H9 (cell line): Measurements from ENCODE around the gene LRRTM2. TPM values are rescaled to one million over a fixed set of nuclear protein-coding genes. Genes with fewer than 3 reads are reported as not detected.

ENCODE experiments used
- DNase-seq: peaks from one replicate; pipeline ENCODE4 v3.0.0-alpha.2; 2017
- H2AFZ ChIP-seq: one replicate; pipeline ENCODE4 v1.6.1; 2013; ENCODE audit warnings: mild to moderate bottlenecking, low read length, control low read depth, moderate library complexity
- H2AK5ac ChIP-seq: 2 replicates; pipeline ENCODE4 v1.6.1; 2013; ENCODE audit warnings: low read length, control low read depth, mixed read lengths; ENCODE audit not compliant: insufficient read length
- H2BK120ac ChIP-seq: one replicate; pipeline ENCODE4 v1.6.1; 2013; ENCODE audit warnings: low read depth, mild to moderate bottlenecking, low read length, control low read depth, inconsistent platforms; ENCODE audit not compliant: poor library complexity, severe bottlenecking
- H2BK12ac ChIP-seq: 2 replicates; pipeline ENCODE4 v1.6.1; 2013; ENCODE audit warnings: low read length, control low read depth, mixed read lengths, low read depth; ENCODE audit not compliant: insufficient read length
- H2BK15ac ChIP-seq: 2 replicates; pipeline ENCODE4 v1.6.1; 2013; ENCODE audit warnings: low read depth, low read length, control low read depth
- H2BK20ac ChIP-seq: one replicate; pipeline ENCODE4 v1.6.1; 2013; ENCODE audit warnings: low read depth, mild to moderate bottlenecking, low read length, control low read depth, inconsistent platforms; ENCODE audit not compliant: poor library complexity, severe bottlenecking
- H2BK5ac ChIP-seq: 2 replicates; pipeline ENCODE4 v1.6.1; 2013; ENCODE audit warnings: low read length, control low read depth, mixed read lengths; ENCODE audit not compliant: insufficient read length
- H3K14ac ChIP-seq: 2 replicates; pipeline ENCODE4 v1.6.1; 2013; ENCODE audit warnings: low read length, control low read depth; ENCODE audit not compliant: insufficient read depth
- H3K18ac ChIP-seq: 2 replicates; pipeline ENCODE4 v1.6.1; 2013; ENCODE audit warnings: low read depth, mild to moderate bottlenecking, mixed read lengths, low read length, control low read depth; ENCODE audit not compliant: insufficient read length
- H3K23ac ChIP-seq: 2 replicates; pipeline ENCODE4 v1.6.1; 2013; ENCODE audit warnings: low read length, control low read depth, mixed read lengths, low read depth; ENCODE audit not compliant: insufficient read length
- H3K23me2 ChIP-seq: 2 replicates; pipeline ENCODE4 v1.6.1; 2013; ENCODE audit warnings: low read depth, mild to moderate bottlenecking, mixed read lengths, low read length, control low read depth; ENCODE audit not compliant: insufficient read length, poor library complexity, severe bottlenecking
- H3K27ac ChIP-seq: 2 replicates; pipeline ENCODE4 v1.5.1; 2013; ENCODE audit warnings: low read length, control low read depth, mixed read lengths, low read depth; ENCODE audit not compliant: insufficient read length
- H3K27me3 ChIP-seq: 2 replicates; pipeline ENCODE4 v1.6.1; 2013; ENCODE audit warnings: low read length, control low read depth, inconsistent platforms; ENCODE audit not compliant: insufficient read depth
- H3K4ac ChIP-seq: 2 replicates; pipeline ENCODE4 v1.6.1; 2013; ENCODE audit warnings: low read depth, mild to moderate bottlenecking, control low read depth, inconsistent platforms, low read length, moderate library complexity
- H3K4me1 ChIP-seq: 2 replicates; pipeline ENCODE4 v1.6.1; 2013; ENCODE audit warnings: low read length, control low read depth, inconsistent platforms; ENCODE audit not compliant: insufficient read depth
- H3K4me2 ChIP-seq: 2 replicates; pipeline ENCODE4 v1.6.1; 2013; ENCODE audit warnings: low read length, control low read depth, mixed read lengths; ENCODE audit not compliant: insufficient read length, insufficient read depth
- H3K56ac ChIP-seq: 2 replicates; pipeline ENCODE4 v1.6.1; 2013; ENCODE audit warnings: low read depth, mild to moderate bottlenecking, mixed read lengths, low read length, control low read depth; ENCODE audit not compliant: insufficient read length
- H3K79me1 ChIP-seq: 2 replicates; pipeline ENCODE4 v1.6.1; 2013; ENCODE audit warnings: low read depth, mild to moderate bottlenecking, moderate library complexity, low read length, control low read depth, inconsistent platforms; ENCODE audit not compliant: insufficient read depth, poor library complexity, severe bottlenecking
- H3K79me2 ChIP-seq: 2 replicates; pipeline ENCODE4 v1.6.1; 2013; ENCODE audit warnings: low read length, control low read depth, inconsistent platforms; ENCODE audit not compliant: insufficient read depth
- H3K9ac ChIP-seq: 2 replicates; pipeline ENCODE4 v1.6.1; 2013; ENCODE audit warnings: low read length, control low read depth, mixed read lengths; ENCODE audit not compliant: insufficient read length; ENCODE audit errors: extremely low read depth
- H3K9me3 ChIP-seq: one replicate; pipeline ENCODE4 v1.6.1; 2013; ENCODE audit warnings: low read depth, low read length, inconsistent platforms; ENCODE audit not compliant: control insufficient read depth
- H3T11ph ChIP-seq: one replicate; pipeline ENCODE4 v1.6.1; 2013; ENCODE audit warnings: mild to moderate bottlenecking, low read length, control low read depth, inconsistent platforms
- H4K20me1 ChIP-seq: one replicate; pipeline ENCODE4 v1.6.1; 2013; ENCODE audit not compliant: control insufficient read depth, insufficient read length, insufficient read depth
- H4K5ac ChIP-seq: 2 replicates; pipeline ENCODE4 v1.6.1; 2013; ENCODE audit warnings: low read depth, mild to moderate bottlenecking, mixed read lengths, low read length, control low read depth; ENCODE audit not compliant: insufficient read length
- H4K8ac ChIP-seq: replicated peaks from 2 replicates; pipeline ENCODE4 v1.6.1; 2013; ENCODE audit warnings: low read length, control low read depth, mixed read lengths, low read depth; ENCODE audit not compliant: insufficient read length
- H4K91ac ChIP-seq: 2 replicates; pipeline ENCODE4 v1.6.1; 2013; ENCODE audit warnings: low read depth, mild to moderate bottlenecking, moderate library complexity, mixed read lengths, low read length, control low read depth; ENCODE audit not compliant: insufficient read length
- H3K27ac Mint-ChIP-seq, 3 experiments: 2 replicates in 2 of 3; 3 replicates in 1 of 3; pipeline ENCODE4 v1.8.0; 2020 to 2021; ENCODE audit warnings: mixed read lengths in 3 of 3, mild to moderate bottlenecking in 1 of 3, moderate library complexity in 1 of 3
- H3K27me3 Mint-ChIP-seq: 2 replicates; pipeline ENCODE4 v1.8.0; 2021; ENCODE audit warnings: low read depth, mild to moderate bottlenecking, moderate library complexity, mixed read lengths
- H3K36me3 Mint-ChIP-seq, 3 experiments: 2 replicates in 2 of 3; 3 replicates in 1 of 3; pipeline ENCODE4 v1.8.0; 2020 to 2021; ENCODE audit warnings: low read depth in 3 of 3, mixed read lengths in 3 of 3; ENCODE audit not compliant: insufficient read depth in 1 of 3
- H3K4me1 Mint-ChIP-seq, 2 experiments: 2 replicates each; pipeline ENCODE4 v1.8.0; 2020; ENCODE audit warnings: mixed read lengths in 2 of 2
- H3K4me3 Mint-ChIP-seq, 2 experiments: 2 replicates in 1 of 2; 3 replicates in 1 of 2; pipeline ENCODE4 v1.8.0; 2020 to 2021; ENCODE audit warnings: mild to moderate bottlenecking in 2 of 2, mixed read lengths in 2 of 2, moderate library complexity in 1 of 2
- H3K9me3 Mint-ChIP-seq, 2 experiments: 2 replicates in 1 of 2; 3 replicates in 1 of 2; pipeline ENCODE4 v1.8.0; 2020; ENCODE audit warnings: mild to moderate bottlenecking in 2 of 2, mixed read lengths in 2 of 2, moderate library complexity in 1 of 2
- WGBS: extraction: QIAGEN DNeasy Blood & Tissue Kit; methylation state at CpG from one replicate; pipeline ENCODE4 v1.1.7; 2013; ENCODE audit warnings: missing lambda C conversion rate, low lambda C conversion rate, mixed read lengths; ENCODE audit not compliant: insufficient read length; ENCODE audit errors: extremely low coverage; 5-methylcytosine and 5-hydroxymethylcytosine counted together
- total RNA-seq: library from RNA; stranded (reverse); gene quantifications from 2 replicates; pipeline ENCODE4 v1.2.1, GENCODE V29; 2021
- TF ChIP-seq, protein P1 (sequence below): fragments of 200-600 bp; sonication (generic); conservative IDR thresholded peaks from 3 replicates; pipeline ENCODE4 v1.8.0; 2021; ENCODE audit warnings: antibody characterized with exemption, mild to moderate bottlenecking

Gene LRRTM2
- total RNA-seq, 1 experiment from 2014 or later = not detected

DNA sequence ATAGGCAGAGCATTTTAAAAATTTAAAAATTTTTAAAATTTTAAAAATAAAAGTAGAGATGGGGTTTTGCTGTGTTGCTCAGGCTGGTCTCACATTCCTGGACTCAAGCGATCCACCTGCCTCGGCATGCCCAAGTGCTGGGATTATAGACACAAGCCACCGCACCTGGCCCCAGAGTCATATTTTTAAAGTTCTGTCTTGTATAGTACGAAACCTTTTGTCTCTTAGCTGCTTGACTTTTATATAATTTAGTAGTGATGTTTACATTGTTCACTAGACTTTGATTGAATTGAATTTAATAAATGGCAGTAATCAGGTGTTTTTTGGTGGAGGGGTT, 31.0 kb downstream of the LRRTM2 start:
- H2BK15ac ChIP-seq = no peak overlapping the region
- H3K23me2 ChIP-seq = no peaks in the 10 kb centered on the region
- no peak overlapping the region for H2BK120ac ChIP-seq
- H4K5ac ChIP-seq = no peak overlapping the region
- no peaks in the 10 kb centered on the region for H3K4me1 ChIP-seq
- no peak overlapping the region for H2BK12ac ChIP-seq
- TF ChIP-seq, protein P1, sequence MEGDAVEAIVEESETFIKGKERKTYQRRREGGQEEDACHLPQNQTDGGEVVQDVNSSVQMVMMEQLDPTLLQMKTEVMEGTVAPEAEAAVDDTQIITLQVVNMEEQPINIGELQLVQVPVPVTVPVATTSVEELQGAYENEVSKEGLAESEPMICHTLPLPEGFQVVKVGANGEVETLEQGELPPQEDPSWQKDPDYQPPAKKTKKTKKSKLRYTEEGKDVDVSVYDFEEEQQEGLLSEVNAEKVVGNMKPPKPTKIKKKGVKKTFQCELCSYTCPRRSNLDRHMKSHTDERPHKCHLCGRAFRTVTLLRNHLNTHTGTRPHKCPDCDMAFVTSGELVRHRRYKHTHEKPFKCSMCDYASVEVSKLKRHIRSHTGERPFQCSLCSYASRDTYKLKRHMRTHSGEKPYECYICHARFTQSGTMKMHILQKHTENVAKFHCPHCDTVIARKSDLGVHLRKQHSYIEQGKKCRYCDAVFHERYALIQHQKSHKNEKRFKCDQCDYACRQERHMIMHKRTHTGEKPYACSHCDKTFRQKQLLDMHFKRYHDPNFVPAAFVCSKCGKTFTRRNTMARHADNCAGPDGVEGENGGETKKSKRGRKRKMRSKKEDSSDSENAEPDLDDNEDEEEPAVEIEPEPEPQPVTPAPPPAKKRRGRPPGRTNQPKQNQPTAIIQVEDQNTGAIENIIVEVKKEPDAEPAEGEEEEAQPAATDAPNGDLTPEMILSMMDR = no peak
- H3K79me1 ChIP-seq = peaks cover 5% of the 10 kb centered on the region
- H3K9ac ChIP-seq = no peak overlapping the region
- H3K4ac ChIP-seq = no peak overlapping the region
- no peak overlapping the region for H3K18ac ChIP-seq
- H4K91ac ChIP-seq = no peak overlapping the region
- H2BK20ac ChIP-seq = no peak overlapping the region
- H3K56ac ChIP-seq = no peak overlapping the region
- H3T11ph ChIP-seq = no peak overlapping the region
- WGBS = no CpG with 5 or more reads among the region's 4 CpGs
- no peak for DNase-seq
- no peaks in the 10 kb centered on the region for H3K27me3 Mint-ChIP-seq
- H3K36me3 Mint-ChIP-seq = peaks cover 0 to 2% (median 0%) of the 10 kb centered on the region in 3 experiments; a peak in 3 of 7 replicates
- no peaks in the 10 kb centered on the region for H3K79me2 ChIP-seq
- peak overlapping the region in 1 of 3 experiments; percentile 44; a peak in 1 of 7 replicates for H3K27ac Mint-ChIP-seq
- peaks cover 52 to 59% of the 10 kb centered on the region in 2 experiments for H3K4me1 Mint-ChIP-seq
- no peaks in the 10 kb centered on the region for H4K20me1 ChIP-seq
- no peak overlapping the region for H3K4me2 ChIP-seq
- no peaks in the 10 kb centered on the region for H3K9me3 ChIP-seq
- H3K27ac ChIP-seq = no peak overlapping the region
- H3K23ac ChIP-seq = no peak overlapping the region
- no peak overlapping the region for H3K4me3 Mint-ChIP-seq
- no peak overlapping the region for H4K8ac ChIP-seq
- H2AFZ ChIP-seq = no peak overlapping the region
- no peak overlapping the region for H3K14ac ChIP-seq
- no peaks in the 10 kb centered on the region for H3K9me3 Mint-ChIP-seq
- H2BK5ac ChIP-seq = no peak overlapping the region
- no peaks in the 10 kb centered on the region for H3K27me3 ChIP-seq
- H2AK5ac ChIP-seq = no peak overlapping the region
